SK-N-SH treated with all-trans-retinoic acid at 6 μM for 48 hours (cell line): ENCODE results near the gene CUEDC2.

Source experiments
- ATAC-seq: fragments of 200-7000 bp; cut with Tn5 transposase; 3 replicates; pipeline ENCODE4 v1.9.1; 2020; ENCODE audit warnings: mild to moderate bottlenecking, moderate library complexity
- ARNTL ChIP-seq: fragments of 450-650 bp; formaldehyde crosslinking; IDR thresholded peaks from 2 replicates; pipeline ENCODE4 v1.5.0; 2020; ENCODE audit warnings: low read depth, mild to moderate bottlenecking, moderate library complexity, borderline replicate concordance
- BACH2 ChIP-seq: fragments of 250-450 bp; sonication (Bioruptor Pico); IDR thresholded peaks from 2 replicates; pipeline ENCODE4 v1.9.0; 2021; ENCODE audit warnings: mild to moderate bottlenecking, borderline replicate concordance
- CREB5 ChIP-seq: fragments of 250-450 bp; sonication (Bioruptor Pico); IDR thresholded peaks from 2 replicates; pipeline ENCODE4 v1.5.1; 2020; ENCODE audit warnings: low read depth, mild to moderate bottlenecking, moderate library complexity
- CSDC2 ChIP-seq: fragments of 250-450 bp; sonication (Bioruptor Pico); IDR thresholded peaks from 2 replicates; pipeline ENCODE4 v1.5.0; 2020; ENCODE audit warnings: mild to moderate bottlenecking, moderate library complexity
- ESRRG ChIP-seq: fragments of 250-450 bp; sonication (Bioruptor Pico); IDR thresholded peaks from 2 replicates; pipeline ENCODE4 v1.6.1; 2021; ENCODE audit warnings: mild to moderate bottlenecking
- GLIS3 ChIP-seq: fragments of 250-450 bp; sonication (Bioruptor Pico); IDR thresholded peaks from 2 replicates; pipeline ENCODE4 v1.5.0; 2020; ENCODE audit warnings: mild to moderate bottlenecking, moderate library complexity
- ISL1 ChIP-seq: fragments of 250-450 bp; sonication (Bioruptor Pico); IDR thresholded peaks from 2 replicates; pipeline ENCODE4 v2.1.2; 2022; ENCODE audit warnings: mild to moderate bottlenecking, moderate library complexity
- PPARA ChIP-seq: fragments of 250-450 bp; sonication (Bioruptor Pico); IDR thresholded peaks from 2 replicates; pipeline ENCODE4 v1.5.0; 2020; ENCODE audit warnings: mild to moderate bottlenecking, borderline replicate concordance
- SNAI2 ChIP-seq: fragments of 250-450 bp; sonication (Bioruptor Pico); IDR thresholded peaks from 2 replicates; pipeline ENCODE4 v1.5.0; 2020; ENCODE audit warnings: mild to moderate bottlenecking, moderate library complexity
- TCF4 ChIP-seq: fragments of 250-450 bp; sonication (Bioruptor Pico); IDR thresholded peaks from 2 replicates; pipeline ENCODE4 v1.8.0; 2021; ENCODE audit warnings: mild to moderate bottlenecking, moderate library complexity, borderline replicate concordance
- TOX ChIP-seq: fragments of 250-450 bp; sonication (Bioruptor Pico); IDR thresholded peaks from 2 replicates; pipeline ENCODE4 v1.8.0; 2021; ENCODE audit warnings: mild to moderate bottlenecking, moderate library complexity, borderline replicate concordance
- ZC3H10 ChIP-seq: fragments of 250-450 bp; sonication (Bioruptor Pico); IDR thresholded peaks from 2 replicates; pipeline ENCODE4 v1.5.1; 2021; ENCODE audit warnings: mild to moderate bottlenecking, moderate library complexity
- ZFP3 ChIP-seq: fragments of 250-450 bp; sonication (Bioruptor Pico); IDR thresholded peaks from 2 replicates; pipeline ENCODE4 v1.5.0; 2020; ENCODE audit warnings: mild to moderate bottlenecking, moderate library complexity
- ZNF565 ChIP-seq: fragments of 450-650 bp; formaldehyde crosslinking; conservative IDR thresholded peaks from 2 replicates; pipeline ENCODE4 v1.5.0; 2020; ENCODE audit warnings: low read depth, mild to moderate bottlenecking, moderate library complexity
- ZNF8 ChIP-seq: fragments of 450-650 bp; formaldehyde crosslinking; IDR thresholded peaks from 2 replicates; pipeline ENCODE4 v1.5.0; 2020; ENCODE audit warnings: mild to moderate bottlenecking, moderate library complexity
- TF ChIP-seq, protein P1 (sequence below): fragments of 250-450 bp; sonication (Bioruptor Pico); IDR thresholded peaks from 2 replicates; pipeline ENCODE4 v1.5.0; 2020; ENCODE audit warnings: mild to moderate bottlenecking, moderate library complexity
- TF ChIP-seq, protein P2 (sequence below): fragments of 250-450 bp; sonication (Bioruptor Pico); IDR thresholded peaks from 2 replicates; pipeline ENCODE4 v1.8.0; 2021; ENCODE audit warnings: low read depth, mild to moderate bottlenecking, moderate library complexity, borderline replicate concordance
- TF ChIP-seq, protein P3 (sequence below): fragments of 250-450 bp; sonication (Bioruptor Pico); IDR thresholded peaks from 2 replicates; pipeline ENCODE4 v1.5.1; 2021; ENCODE audit warnings: mild to moderate bottlenecking, moderate library complexity
- TF ChIP-seq, protein P4 (sequence below): fragments of 250-450 bp; sonication (Bioruptor Pico); IDR thresholded peaks from 2 replicates; pipeline ENCODE4 v1.8.0; 2020; ENCODE audit warnings: mild to moderate bottlenecking, moderate library complexity, borderline replicate concordance

Gene CUEDC2

GRCh38 chr10:102396730-102397151 is 35.6 kb downstream of the CUEDC2 start (continued):
- TF ChIP-seq, protein P1, sequence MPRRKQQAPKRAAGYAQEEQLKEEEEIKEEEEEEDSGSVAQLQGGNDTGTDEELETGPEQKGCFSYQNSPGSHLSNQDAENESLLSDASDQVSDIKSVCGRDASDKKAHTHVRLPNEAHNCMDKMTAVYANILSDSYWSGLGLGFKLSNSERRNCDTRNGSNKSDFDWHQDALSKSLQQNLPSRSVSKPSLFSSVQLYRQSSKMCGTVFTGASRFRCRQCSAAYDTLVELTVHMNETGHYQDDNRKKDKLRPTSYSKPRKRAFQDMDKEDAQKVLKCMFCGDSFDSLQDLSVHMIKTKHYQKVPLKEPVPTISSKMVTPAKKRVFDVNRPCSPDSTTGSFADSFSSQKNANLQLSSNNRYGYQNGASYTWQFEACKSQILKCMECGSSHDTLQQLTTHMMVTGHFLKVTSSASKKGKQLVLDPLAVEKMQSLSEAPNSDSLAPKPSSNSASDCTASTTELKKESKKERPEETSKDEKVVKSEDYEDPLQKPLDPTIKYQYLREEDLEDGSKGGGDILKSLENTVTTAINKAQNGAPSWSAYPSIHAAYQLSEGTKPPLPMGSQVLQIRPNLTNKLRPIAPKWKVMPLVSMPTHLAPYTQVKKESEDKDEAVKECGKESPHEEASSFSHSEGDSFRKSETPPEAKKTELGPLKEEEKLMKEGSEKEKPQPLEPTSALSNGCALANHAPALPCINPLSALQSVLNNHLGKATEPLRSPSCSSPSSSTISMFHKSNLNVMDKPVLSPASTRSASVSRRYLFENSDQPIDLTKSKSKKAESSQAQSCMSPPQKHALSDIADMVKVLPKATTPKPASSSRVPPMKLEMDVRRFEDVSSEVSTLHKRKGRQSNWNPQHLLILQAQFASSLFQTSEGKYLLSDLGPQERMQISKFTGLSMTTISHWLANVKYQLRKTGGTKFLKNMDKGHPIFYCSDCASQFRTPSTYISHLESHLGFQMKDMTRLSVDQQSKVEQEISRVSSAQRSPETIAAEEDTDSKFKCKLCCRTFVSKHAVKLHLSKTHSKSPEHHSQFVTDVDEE (CRISPR knock-in tag): no peak
- no peak for TF ChIP-seq ESRRG (CRISPR knock-in tag)
- no peak for TF ChIP-seq ZNF565 (CRISPR knock-in tag)

GRCh38 chr10:102396317-102396650 is 36.1 kb downstream of the CUEDC2 start:
- ATAC-seq: no peak
- TF ChIP-seq TOX (CRISPR knock-in tag) (no peak), TCF4 (no peak), ZC3H10 (no peak), SNAI2 (no peak), GLIS3 (CRISPR knock-in tag) (no peak), BACH2 (CRISPR knock-in tag) (no peak), ISL1 (no peak), ZFP3 (CRISPR knock-in tag) (no peak), ESRRG (CRISPR knock-in tag) (no peak), PPARA (CRISPR knock-in tag) (no peak), CREB5 (CRISPR knock-in tag) (no peak), ZNF565 (CRISPR knock-in tag) (no peak), ARNTL (no peak), ZNF8 (no peak), CSDC2 (no peak)
- TF ChIP-seq, protein P1 (CRISPR knock-in tag): no peak
- TF ChIP-seq, protein P2, sequence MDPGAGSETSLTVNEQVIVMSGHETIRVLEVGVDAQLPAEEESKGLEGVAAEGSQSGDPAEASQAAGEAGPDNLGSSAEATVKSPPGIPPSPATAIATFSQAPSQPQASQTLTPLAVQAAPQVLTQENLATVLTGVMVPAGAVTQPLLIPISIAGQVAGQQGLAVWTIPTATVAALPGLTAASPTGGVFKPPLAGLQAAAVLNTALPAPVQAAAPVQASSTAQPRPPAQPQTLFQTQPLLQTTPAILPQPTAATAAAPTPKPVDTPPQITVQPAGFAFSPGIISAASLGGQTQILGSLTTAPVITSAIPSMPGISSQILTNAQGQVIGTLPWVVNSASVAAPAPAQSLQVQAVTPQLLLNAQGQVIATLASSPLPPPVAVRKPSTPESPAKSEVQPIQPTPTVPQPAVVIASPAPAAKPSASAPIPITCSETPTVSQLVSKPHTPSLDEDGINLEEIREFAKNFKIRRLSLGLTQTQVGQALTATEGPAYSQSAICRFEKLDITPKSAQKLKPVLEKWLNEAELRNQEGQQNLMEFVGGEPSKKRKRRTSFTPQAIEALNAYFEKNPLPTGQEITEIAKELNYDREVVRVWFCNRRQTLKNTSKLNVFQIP (CRISPR knock-in tag): no peak
- TF ChIP-seq, protein P3, sequence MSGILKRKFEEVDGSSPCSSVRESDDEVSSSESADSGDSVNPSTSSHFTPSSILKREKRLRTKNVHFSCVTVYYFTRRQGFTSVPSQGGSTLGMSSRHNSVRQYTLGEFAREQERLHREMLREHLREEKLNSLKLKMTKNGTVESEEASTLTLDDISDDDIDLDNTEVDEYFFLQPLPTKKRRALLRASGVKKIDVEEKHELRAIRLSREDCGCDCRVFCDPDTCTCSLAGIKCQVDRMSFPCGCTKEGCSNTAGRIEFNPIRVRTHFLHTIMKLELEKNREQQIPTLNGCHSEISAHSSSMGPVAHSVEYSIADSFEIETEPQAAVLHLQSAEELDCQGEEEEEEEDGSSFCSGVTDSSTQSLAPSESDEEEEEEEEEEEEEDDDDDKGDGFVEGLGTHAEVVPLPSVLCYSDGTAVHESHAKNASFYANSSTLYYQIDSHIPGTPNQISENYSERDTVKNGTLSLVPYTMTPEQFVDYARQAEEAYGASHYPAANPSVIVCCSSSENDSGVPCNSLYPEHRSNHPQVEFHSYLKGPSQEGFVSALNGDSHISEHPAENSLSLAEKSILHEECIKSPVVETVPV (CRISPR knock-in tag): no peak
- TF ChIP-seq, protein P4, sequence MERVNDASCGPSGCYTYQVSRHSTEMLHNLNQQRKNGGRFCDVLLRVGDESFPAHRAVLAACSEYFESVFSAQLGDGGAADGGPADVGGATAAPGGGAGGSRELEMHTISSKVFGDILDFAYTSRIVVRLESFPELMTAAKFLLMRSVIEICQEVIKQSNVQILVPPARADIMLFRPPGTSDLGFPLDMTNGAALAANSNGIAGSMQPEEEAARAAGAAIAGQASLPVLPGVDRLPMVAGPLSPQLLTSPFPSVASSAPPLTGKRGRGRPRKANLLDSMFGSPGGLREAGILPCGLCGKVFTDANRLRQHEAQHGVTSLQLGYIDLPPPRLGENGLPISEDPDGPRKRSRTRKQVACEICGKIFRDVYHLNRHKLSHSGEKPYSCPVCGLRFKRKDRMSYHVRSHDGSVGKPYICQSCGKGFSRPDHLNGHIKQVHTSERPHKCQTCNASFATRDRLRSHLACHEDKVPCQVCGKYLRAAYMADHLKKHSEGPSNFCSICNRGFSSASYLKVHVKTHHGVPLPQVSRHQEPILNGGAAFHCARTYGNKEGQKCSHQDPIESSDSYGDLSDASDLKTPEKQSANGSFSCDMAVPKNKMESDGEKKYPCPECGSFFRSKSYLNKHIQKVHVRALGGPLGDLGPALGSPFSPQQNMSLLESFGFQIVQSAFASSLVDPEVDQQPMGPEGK (CRISPR knock-in tag): no peak
